HG03457 (cell line): Measurements from ENCODE around the gene MLX.
"Not testable (repeated sequence)": the region's sequence is repeated elsewhere in the genome, so short reads cannot be mapped to it uniquely, and the experiment has no call there.

Source experiments
- ATAC-seq: cut with Tn5 transposase; IDR thresholded peaks from one replicate; pipeline ENCODE4 v1.9.1; 2021; ENCODE audit warnings: moderate number of reproducible peaks; ENCODE audit not compliant: unreplicated experiment

The MLX gene

DNA sequence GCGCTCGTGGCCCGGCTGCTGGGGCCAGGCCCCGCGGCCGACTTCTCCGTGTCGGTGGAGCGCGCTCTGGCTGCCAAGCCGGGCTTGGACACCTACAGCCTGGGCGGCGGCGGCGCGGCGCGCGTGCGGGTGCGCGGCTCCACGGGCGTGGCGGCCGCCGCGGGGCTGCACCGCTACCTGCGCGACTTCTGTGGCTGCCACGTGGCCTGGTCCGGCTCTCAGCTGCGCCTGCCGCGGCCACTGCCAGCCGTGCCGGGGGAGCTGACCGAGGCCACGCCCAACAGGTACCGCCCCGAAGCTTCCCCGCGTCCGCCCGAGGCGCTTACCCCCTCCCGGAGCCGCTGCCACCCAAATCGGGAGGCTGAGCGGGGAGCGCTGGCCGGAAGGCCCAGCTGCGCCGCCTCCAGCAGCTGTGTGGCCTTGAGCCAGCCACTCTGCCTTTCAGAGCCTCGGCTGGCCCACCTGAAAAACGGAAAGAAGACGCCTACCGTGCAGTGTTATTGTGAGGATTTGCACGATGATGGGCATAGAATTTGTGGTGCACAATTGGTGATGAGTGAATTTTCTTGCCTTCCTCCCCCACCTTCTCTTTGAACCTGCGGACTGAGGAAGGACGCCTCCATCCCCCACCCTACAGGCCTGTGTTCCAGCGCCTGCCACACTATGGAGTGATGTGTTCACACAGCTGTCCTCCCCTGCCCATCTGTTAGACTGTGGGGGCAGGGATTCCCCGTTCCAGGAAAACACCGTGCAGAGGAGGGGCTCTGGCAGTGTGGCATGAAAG is 30.3 kb upstream of the MLX start:
- peak; percentile 39 for ATAC-seq

DNA sequence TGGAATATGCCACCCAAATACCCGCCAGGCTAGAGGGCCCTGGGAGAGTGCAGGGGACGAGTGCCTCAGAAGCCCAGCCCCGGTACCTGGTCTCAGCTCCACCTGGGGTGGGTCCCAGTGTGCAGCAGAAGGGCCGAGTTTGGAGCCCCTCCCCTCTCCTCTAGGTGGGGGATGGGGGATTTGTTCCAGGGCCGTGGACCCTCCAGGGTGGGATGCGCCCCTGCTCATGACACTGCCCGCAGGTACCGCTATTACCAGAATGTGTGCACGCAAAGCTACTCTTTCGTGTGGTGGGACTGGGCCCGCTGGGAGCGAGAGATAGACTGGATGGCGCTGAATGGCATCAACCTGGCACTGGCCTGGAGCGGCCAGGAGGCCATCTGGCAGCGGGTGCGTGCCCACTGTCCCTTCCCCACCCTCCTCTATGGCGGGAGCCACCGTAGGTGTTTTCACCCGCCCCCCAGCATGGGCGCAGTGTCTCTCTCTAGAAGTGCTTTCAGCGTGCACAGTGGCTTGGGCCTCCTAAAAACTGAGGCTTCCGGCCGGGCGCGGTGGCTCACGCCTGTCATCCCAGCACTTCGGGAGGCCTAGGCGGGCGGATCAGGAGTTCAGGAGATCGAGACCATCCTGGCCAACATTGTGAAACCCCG is 29.6 kb upstream of the MLX start:
- no peak for ATAC-seq

DNA sequence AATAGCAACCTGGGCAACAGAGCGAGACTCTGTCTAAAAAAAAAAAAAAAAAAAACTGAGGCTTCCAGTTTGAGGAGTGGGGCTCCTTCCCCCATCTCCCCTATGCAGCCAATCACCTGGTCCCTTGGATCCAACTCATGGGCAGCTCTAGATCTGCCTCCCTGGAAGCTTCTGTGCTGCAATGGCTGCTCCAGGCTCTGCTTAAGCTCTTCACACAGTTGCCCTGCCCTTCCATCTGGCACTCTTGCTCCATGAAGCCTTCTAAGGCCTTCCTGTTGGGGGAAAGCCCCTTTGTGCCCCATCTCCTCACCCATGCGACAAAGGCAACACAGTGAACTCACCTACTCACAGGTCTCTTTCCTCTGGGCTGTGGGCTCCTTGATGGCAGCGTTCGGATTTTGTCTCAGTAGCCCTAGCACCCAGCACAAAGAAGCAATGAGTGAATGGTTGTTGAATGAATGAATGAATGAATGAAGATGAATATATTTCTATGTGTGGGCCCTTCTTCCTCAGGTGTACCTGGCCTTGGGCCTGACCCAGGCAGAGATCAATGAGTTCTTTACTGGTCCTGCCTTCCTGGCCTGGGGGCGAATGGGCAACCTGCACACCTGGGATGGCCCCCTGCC is 29.0 kb upstream of the MLX start:
- no peak for ATAC-seq

GRCh38 chr17:42538482-42538881 is 28.4 kb upstream of the MLX start:
- no peak for ATAC-seq

DNA sequence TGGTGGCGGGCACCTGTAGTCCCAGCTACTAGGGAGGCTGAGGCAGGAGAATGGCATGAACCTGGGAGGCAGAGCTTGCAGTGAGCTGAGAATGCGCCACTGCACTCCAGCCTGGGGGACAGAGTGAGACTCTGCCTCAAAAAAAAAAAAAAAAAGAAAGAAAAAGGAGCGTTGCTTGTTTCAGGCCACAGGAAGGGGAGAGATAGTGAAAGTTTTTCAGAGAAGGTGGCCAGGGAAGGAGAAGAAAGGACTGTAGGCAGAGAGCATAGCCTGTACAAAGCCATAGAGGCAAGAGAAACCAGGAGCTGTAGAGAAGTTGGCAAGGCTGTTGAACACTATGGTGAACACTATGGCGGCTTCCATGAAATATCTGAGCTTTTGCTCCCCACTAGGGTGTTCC is 26.3 kb upstream of the MLX start:
- not testable (repeated sequence) for ATAC-seq

DNA sequence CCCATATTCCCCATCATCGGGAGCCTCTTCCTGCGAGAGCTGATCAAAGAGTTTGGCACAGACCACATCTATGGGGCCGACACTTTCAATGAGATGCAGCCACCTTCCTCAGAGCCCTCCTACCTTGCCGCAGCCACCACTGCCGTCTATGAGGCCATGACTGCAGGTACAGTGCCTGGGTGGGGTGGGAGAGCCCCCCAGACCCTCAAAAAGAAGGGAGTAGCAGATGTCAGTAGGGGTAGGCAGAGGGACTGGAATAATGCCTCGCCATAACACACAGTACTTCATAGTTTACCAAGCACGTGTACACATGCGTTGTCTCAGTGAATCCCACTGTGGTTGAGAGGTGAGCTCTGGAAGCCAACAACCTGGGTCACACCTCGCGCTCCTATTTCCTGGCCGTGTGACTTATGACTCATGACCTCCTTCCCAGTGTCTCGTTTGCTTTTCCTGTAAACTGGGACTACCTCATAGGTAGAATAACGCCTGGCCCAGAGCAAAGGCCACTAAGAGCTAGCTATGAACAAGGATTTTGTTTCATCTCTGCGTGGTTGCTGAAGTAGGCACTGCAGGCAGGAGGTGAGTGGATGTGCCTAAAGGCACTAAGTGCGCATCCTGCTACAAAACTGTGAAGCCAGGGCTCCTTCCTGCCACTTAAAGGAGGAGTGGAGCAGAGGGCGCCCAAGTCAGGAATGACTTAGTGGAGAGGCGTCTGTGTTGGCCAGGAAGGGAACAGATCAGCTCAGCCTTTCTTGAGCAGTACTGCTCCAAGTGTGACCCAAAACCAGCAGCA is 25.7 kb upstream of the MLX start:
- no peak for ATAC-seq

GRCh38 chr17:42543190-42544079 is 23.5 kb upstream of the MLX start:
- no peak for ATAC-seq

DNA sequence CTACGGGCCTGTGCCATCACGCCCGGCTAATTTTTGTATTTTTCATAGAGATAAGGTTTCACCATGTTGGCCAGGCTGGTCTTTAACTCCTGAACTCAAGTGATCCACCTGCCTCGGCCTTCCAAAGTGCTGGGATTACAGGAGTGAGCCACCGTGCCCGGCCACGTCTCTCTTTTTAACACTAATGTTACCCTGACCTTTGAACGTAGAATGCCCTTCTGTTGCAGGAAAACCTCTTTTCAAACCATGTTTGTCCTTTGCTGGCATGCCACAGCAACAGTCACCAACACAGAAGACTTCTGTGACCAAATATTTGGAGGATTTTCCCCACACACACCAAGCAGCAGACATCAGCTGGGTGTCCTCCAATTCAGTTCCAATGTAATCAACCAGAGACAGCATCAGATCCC is 22.0 kb upstream of the MLX start:
- no peak for ATAC-seq

GRCh38 chr17:42545755-42546505 is 21.0 kb upstream of the MLX start:
- ATAC-seq = not testable (repeated sequence)

GRCh38 chr17:42547001-42547461 is 19.9 kb upstream of the MLX start:
- ATAC-seq = no peak

GRCh38 chr17:42547698-42548069 is 19.2 kb upstream of the MLX start:
- no peak for ATAC-seq

DNA sequence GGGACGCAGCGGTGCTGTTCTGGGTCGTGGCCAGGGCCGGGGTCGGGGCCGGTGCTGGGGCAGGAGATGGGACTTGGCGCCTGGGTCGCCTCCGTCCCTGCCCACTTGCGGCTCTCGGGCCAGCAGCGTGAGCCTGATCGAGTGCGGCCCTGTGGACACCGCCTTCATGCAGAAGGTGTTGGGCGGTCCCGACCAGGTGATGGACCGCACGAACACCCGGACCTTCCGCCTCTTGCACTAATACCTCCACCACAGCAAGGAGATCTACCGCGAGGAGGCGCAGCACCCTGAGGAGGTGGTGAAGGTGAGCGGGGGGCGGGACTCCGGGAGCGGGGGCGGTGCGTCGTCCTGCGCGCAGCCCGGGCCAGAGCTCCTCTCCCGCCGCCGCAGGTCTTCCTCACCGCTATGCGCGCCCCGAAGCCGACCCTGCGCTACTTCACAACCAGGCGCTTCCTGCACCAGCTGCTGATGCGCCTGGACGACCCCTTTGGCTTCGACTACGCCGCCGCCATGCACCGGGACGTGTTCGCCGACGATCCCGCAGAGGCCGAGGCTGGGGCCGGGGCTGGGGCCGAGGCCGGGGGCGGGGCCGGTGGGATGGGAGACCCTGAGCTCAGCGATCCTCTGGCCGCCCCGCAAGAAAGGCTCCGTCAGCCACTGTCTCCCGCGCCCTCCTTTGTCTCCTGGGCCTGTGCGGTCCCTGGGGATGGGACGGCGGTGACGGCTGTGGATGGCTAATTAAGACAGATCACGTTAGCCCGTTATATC is 18.6 kb upstream of the MLX start:
- no peak for ATAC-seq

DNA sequence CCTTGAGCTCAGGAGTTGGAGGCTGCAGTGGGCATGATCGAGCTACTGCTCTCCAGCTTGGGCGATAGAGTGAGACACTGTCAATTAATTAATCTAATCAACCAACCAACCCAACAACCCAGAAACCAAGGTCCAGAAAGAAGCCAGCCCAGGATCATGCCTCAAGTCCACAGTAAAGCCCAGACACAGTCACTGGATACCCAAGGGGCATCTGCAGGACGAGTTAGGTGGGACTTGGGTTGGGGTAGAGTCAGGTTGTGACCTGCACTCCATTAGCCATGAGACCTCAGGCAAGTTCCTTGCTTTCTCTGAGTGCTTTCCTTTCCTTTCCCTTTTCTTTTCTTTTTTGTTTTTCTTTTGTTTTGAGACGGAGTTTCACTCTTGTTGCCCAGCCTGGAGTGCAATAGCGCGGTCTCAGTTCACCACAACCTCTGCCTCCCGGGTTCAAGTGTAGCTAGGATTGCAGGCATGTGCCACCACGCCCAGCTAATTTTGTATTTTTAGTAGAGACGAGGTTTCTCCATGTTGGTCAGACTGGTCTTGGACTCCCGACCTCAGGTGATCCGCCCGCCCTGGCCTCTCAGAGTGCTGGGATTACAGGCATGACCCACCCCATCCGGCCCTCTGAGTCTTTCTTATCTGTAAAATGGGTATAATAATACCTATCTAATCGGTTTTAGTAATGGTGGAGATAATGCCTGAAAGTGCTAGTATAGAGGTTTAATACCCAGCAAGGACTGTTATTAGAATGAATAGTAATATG is 17.7 kb upstream of the MLX start:
- no peak for ATAC-seq

GRCh38 chr17:42552736-42553135 is 14.2 kb upstream of the MLX start, which contains the start of gene HSD17B1:
TSS of gene HSD17B1 (plus strand) at chr17:42552923. CDS start at chr17:42552934, 11 bp downstream.
- ATAC-seq = not testable (repeated sequence)

GRCh38 chr17:42553161-42553818 is 13.6 kb upstream of the MLX start:
- no peak for ATAC-seq

GRCh38 chr17:42553866-42554249 is 13.0 kb upstream of the MLX start:
- ATAC-seq = no peak
